HEK293 (cell line): Measurements from ENCODE around the gene MYL9.

Experiments
- ZBTB44 ChIP-seq: fragments of 450-650 bp; IDR thresholded peaks from 2 replicates; pipeline ENCODE4 v1.5.1; 2018; ENCODE audit warnings: missing biosample characterization, mild to moderate bottlenecking, missing genetic modification characterization
- ZNF768 ChIP-seq: fragments of 450-650 bp; formaldehyde crosslinking; IDR thresholded peaks from 2 replicates; pipeline ENCODE4 v1.5.1; 2018; ENCODE audit warnings: missing biosample characterization, mild to moderate bottlenecking, missing genetic modification characterization
- TF ChIP-seq, protein P1 (sequence below): fragments of 450-650 bp; formaldehyde crosslinking; IDR thresholded peaks from 2 replicates; pipeline ENCODE4 v1.5.1; 2016; ENCODE audit warnings: missing biosample characterization, missing genetic modification characterization
- TF ChIP-seq, protein P2 (sequence below): fragments of 450-650 bp; formaldehyde crosslinking; IDR thresholded peaks from 2 replicates; pipeline ENCODE4 v1.5.1; 2016; ENCODE audit warnings: missing biosample characterization, missing genetic modification characterization

GRCh38 chr20:36544134-36545018 lies 3.1 kb downstream of the MYL9 start:
- TF ChIP-seq ZNF768 (tag by site-specific recombination) (no peak), ZBTB44 (tag by site-specific recombination) (no peak)
- TF ChIP-seq, protein P1, sequence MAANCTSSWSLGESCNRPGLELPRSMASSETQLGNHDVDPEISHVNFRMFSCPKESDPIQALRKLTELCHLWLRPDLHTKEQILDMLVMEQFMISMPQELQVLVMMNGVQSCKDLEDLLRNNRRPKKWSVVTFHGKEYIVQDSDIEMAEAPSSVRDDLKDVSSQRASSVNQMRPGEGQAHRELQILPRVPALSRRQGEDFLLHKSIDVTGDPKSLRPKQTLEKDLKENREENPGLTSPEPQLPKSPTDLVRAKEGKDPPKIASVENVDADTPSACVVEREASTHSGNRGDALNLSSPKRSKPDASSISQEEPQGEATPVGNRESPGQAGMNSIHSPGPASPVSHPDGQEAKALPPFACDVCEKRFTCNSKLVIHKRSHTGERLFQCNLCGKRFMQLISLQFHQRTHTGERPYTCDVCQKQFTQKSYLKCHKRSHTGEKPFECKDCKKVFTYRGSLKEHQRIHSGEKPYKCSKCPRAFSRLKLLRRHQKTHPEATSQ (tag by site-specific recombination), result no peak
- TF ChIP-seq, protein P2, sequence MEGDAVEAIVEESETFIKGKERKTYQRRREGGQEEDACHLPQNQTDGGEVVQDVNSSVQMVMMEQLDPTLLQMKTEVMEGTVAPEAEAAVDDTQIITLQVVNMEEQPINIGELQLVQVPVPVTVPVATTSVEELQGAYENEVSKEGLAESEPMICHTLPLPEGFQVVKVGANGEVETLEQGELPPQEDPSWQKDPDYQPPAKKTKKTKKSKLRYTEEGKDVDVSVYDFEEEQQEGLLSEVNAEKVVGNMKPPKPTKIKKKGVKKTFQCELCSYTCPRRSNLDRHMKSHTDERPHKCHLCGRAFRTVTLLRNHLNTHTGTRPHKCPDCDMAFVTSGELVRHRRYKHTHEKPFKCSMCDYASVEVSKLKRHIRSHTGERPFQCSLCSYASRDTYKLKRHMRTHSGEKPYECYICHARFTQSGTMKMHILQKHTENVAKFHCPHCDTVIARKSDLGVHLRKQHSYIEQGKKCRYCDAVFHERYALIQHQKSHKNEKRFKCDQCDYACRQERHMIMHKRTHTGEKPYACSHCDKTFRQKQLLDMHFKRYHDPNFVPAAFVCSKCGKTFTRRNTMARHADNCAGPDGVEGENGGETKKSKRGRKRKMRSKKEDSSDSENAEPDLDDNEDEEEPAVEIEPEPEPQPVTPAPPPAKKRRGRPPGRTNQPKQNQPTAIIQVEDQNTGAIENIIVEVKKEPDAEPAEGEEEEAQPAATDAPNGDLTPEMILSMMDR, result no peak
